B cell (primary cell): ENCODE results near the gene AGFG2. TPM values are rescaled to one million over a fixed set of nuclear protein-coding genes. Genes with fewer than 3 reads are reported as not detected.

Source experiments
- ATAC-seq: fragments of 200-7000 bp; cut with Tn5 transposase; one replicate; pipeline ENCODE4 v1.10.0; 2021; ENCODE audit warnings: low read depth, mild to moderate bottlenecking, moderate number of reproducible peaks, moderate library complexity
- CTCF ChIA-PET: fragments of 350-600 bp; sonication (Branson Sonifier 250); formaldehyde crosslinking; loops from one replicate; lab custom pipeline; 2021; ENCODE audit warnings: antibody characterized with exemption, inconsistent platforms; lab: Charles Lee
- POLR2A ChIA-PET: fragments of 350-600 bp; sonication (Branson Sonifier 250); formaldehyde crosslinking; loops from one replicate; lab custom pipeline; 2021; ENCODE audit warnings: antibody characterized with exemption; lab: Charles Lee
- DNase-seq: peaks from one replicate; pipeline ENCODE4 v3.0.0; 2013
- H2AFZ ChIP-seq: 2 replicates; pipeline ENCODE4 v1.6.1; 2012; ENCODE audit warnings: mild to moderate bottlenecking, low read depth, low read length; ENCODE audit not compliant: insufficient read depth, poor library complexity, severe bottlenecking
- H3K27ac ChIP-seq, 2 donors: 1 replicate in 1 of 2; 2 replicates in 1 of 2; pipeline ENCODE4 v1.5.1; 2012 to 2013; ENCODE audit warnings: low read length in 2 of 2, mild to moderate bottlenecking in 2 of 2, moderate library complexity in 1 of 2
- H3K27me3 ChIP-seq, 4 experiments: fragments of 200-600 bp in 1 of 4; sonication (generic) in 1 of 4; replicated peaks in 1 of 4; 1 replicate in 2 of 4; 2 replicates in 2 of 4; pipeline versions ENCODE4 v1.6.1 to v1.7.0; 2013 to 2016; ENCODE audit warnings: low read length in 3 of 4, mild to moderate bottlenecking in 2 of 4, mixed read lengths in 1 of 4, moderate library complexity in 1 of 4; ENCODE audit not compliant: insufficient read depth in 4 of 4, control insufficient read depth in 3 of 4; ENCODE audit errors: control extremely low read depth in 1 of 4
- H3K36me3 ChIP-seq, 2 experiments: replicated peaks in 1 of 2; 1 replicate in 1 of 2; 2 replicates in 1 of 2; pipeline versions ENCODE4 v1.6.1 to v1.7.1; 2013; ENCODE audit warnings: low read length in 1 of 2; ENCODE audit not compliant: insufficient read depth in 2 of 2, control insufficient read depth in 1 of 2; ENCODE audit errors: control extremely low read depth in 1 of 2, extremely low read depth in 1 of 2
- H3K4me1 ChIP-seq, 2 donors: fragments of 200-600 bp in 1 of 2; sonication (generic) in 1 of 2; 1 replicate in 1 of 2; 2 replicates in 1 of 2; pipeline versions ENCODE4 v1.5.1 to v1.6.1; 2013 to 2017; ENCODE audit warnings: low read length in 2 of 2; ENCODE audit not compliant: control insufficient read depth in 2 of 2, insufficient read depth in 2 of 2
- H3K4me2 ChIP-seq: replicated peaks from 2 replicates; pipeline ENCODE3; 2012; ENCODE audit warnings: mild to moderate bottlenecking, low read depth, low read length; ENCODE audit not compliant: poor library complexity, severe bottlenecking
- H3K4me3 ChIP-seq, 5 experiments: fragments of 200-600 bp in 1 of 5; sonication (generic) in 1 of 5; 1 replicate in 3 of 5; 2 replicates in 2 of 5; pipeline versions ENCODE4 v1.5.1 to v1.7.0; 2011 to 2016; ENCODE audit warnings: low read length in 4 of 5, mild to moderate bottlenecking in 4 of 5, low read depth in 2 of 5, control low read depth in 1 of 5, moderate library complexity in 1 of 5; ENCODE audit not compliant: insufficient read depth in 1 of 5; ENCODE audit errors: control extremely low read depth in 1 of 5, extremely low read depth in 1 of 5
- H3K79me2 ChIP-seq: fragments of 200-600 bp; sonication (generic); one replicate; pipeline ENCODE4 v1.6.0; 2016; ENCODE audit warnings: low read length; ENCODE audit not compliant: control insufficient read depth, insufficient read depth
- H3K9ac ChIP-seq: fragments of 200-600 bp; sonication (generic); 2 replicates; pipeline ENCODE4 v1.6.1; 2017; ENCODE audit warnings: mild to moderate bottlenecking, low read length, moderate library complexity
- H3K9me3 ChIP-seq, 3 donors: one replicate each; pipeline versions ENCODE4 v1.6.1 to v1.7.1; 2013; ENCODE audit warnings: low read length in 2 of 3; ENCODE audit not compliant: control insufficient read depth in 2 of 3, insufficient read depth in 1 of 3; ENCODE audit errors: control extremely low read depth in 1 of 3
- H4K20me1 ChIP-seq: 2 replicates; pipeline ENCODE4 v1.6.0; 2012; ENCODE audit warnings: mild to moderate bottlenecking, low read length; ENCODE audit not compliant: insufficient read depth, control insufficient read depth, poor library complexity, severe bottlenecking
- H3K27ac Mint-ChIP-seq: one replicate; pipeline ENCODE4 v1.8.0; 2021; ENCODE audit warnings: mixed read lengths
- H3K27me3 Mint-ChIP-seq: one replicate; pipeline ENCODE4 v1.8.0; 2021; ENCODE audit warnings: mixed read lengths
- H3K4me1 Mint-ChIP-seq: one replicate; pipeline ENCODE4 v1.8.0; 2021; ENCODE audit warnings: mixed read lengths
- H3K4me3 Mint-ChIP-seq: one replicate; pipeline ENCODE4 v1.8.0; 2021; ENCODE audit warnings: mixed read lengths
- H3K9me3 Mint-ChIP-seq: one replicate; pipeline ENCODE4 v1.8.0; 2022; ENCODE audit warnings: mixed read lengths; ENCODE audit not compliant: insufficient read depth
- EZH2 ChIP-seq: IDR thresholded peaks from 2 replicates; pipeline ENCODE4 v1.6.1; 2012; ENCODE audit warnings: borderline replicate concordance, low read depth, mild to moderate bottlenecking, moderate library complexity, low read length; ENCODE audit not compliant: insufficient read depth, poor library complexity, severe bottlenecking
- WGBS: methylation state at CpG from one replicate; pipeline ENCODE4 v1.1.5; 2013; ENCODE audit warnings: missing lambda C conversion rate; ENCODE audit not compliant: insufficient coverage; 5-methylcytosine and 5-hydroxymethylcytosine counted together
- intact Hi-C: fragments of 100-400 bp; cut with micrococcal nuclease; formaldehyde crosslinking; loops from one replicate; pipeline ENCODE4 v1.10.0; 2022
- polyA plus RNA-seq: library from polyadenylated mRNA; depleted of rRNA; stranded (reverse); fragments of >200 nt; gene quantifications from 2 replicates; pipeline ENCODE4 v1.2.3, GENCODE V29; 2012
- total RNA-seq, 2 donors: library from RNA; stranded (reverse); fragments of 120-200 nt in 1 of 2; gene quantifications; 1 replicate in 1 of 2; 2 replicates in 1 of 2; pipeline versions ENCODE4 v1.2.3 to v1.2.4, GENCODE V29; 2013 to 2022
- TF ChIP-seq, protein P1 (sequence below): fragments of 200-600 bp; IDR thresholded peaks from one replicate; pipeline ENCODE4 v1.8.0; 2022; ENCODE audit warnings: antibody characterized with exemption, mild to moderate bottlenecking

AGFG2 gene
- total and polyA plus RNA-seq, 2 donors (not counting 1 experiment from before 2014, with no cell fraction given), result 11.0 TPM

DNA sequence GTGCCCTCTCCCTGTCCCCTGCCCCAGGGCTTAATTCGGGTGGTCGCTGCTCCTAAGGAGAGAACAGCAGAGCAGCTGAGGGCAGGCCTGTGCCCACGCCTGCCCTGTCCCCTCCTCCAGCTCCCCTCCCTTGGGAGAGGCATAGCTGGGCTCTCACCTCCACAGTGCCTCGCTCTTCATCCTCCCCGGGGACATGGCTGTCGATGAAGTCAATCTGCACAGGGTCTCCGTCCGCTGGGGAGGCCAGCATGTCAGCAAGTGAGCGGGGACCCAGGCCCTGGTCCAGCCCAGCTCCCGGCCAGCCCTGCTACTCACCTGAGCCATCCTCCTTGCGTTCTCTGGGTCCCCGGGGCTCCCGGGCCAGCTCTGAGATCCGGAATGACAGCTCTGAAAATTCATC is 38.5 kb downstream of the AGFG2 start:
- WGBS, result 92% methylated on average over 10 of the region's 14 CpGs
- H3K27me3 Mint-ChIP-seq, result no peaks in the 10 kb centered on the region

More for the DNA sequence above, 38.5 kb downstream of the AGFG2 start:
- H3K27ac ChIP-seq, result no peak overlapping the region
- H3K36me3 ChIP-seq, result peaks cover 0 to 83% of the 10 kb centered on the region in 2 experiments
- TF ChIP-seq EZH2, result no peak
- TF ChIP-seq, protein P1, sequence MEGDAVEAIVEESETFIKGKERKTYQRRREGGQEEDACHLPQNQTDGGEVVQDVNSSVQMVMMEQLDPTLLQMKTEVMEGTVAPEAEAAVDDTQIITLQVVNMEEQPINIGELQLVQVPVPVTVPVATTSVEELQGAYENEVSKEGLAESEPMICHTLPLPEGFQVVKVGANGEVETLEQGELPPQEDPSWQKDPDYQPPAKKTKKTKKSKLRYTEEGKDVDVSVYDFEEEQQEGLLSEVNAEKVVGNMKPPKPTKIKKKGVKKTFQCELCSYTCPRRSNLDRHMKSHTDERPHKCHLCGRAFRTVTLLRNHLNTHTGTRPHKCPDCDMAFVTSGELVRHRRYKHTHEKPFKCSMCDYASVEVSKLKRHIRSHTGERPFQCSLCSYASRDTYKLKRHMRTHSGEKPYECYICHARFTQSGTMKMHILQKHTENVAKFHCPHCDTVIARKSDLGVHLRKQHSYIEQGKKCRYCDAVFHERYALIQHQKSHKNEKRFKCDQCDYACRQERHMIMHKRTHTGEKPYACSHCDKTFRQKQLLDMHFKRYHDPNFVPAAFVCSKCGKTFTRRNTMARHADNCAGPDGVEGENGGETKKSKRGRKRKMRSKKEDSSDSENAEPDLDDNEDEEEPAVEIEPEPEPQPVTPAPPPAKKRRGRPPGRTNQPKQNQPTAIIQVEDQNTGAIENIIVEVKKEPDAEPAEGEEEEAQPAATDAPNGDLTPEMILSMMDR, result no peak
- H3K4me1 Mint-ChIP-seq, result peaks cover 8% of the 10 kb centered on the region
- no peak overlapping the region for H2AFZ ChIP-seq
- ATAC-seq (no peak), DNase-seq (no peak)
- H3K4me3 ChIP-seq, result no peak overlapping the region
- no peak overlapping the region for H3K4me2 ChIP-seq
- intact Hi-C loops, result no loop called here
- peaks cover 50% of the 10 kb centered on the region for H3K79me2 ChIP-seq
- no peaks in the 10 kb centered on the region for H3K9me3 ChIP-seq
- H3K4me3 Mint-ChIP-seq, result no peak overlapping the region
- no peak overlapping the region for H3K27ac Mint-ChIP-seq
- ChIA-PET CTCF (interaction anchor here (1.4 kb wide), 1 partner anchor 16 kb away, joined by 3 read pairs; no protein-coding TSS in a partner anchor), POLR2A (interaction anchor here (0.7 kb wide), 1 partner anchor 55 kb away, joined by 7 read pairs; no protein-coding TSS in a partner anchor)
- no peak overlapping the region for H3K9ac ChIP-seq
- H3K9me3 Mint-ChIP-seq, result no peaks in the 10 kb centered on the region
- H3K27me3 ChIP-seq, result no peaks in the 10 kb centered on the region
- H4K20me1 ChIP-seq, result peaks cover 93% of the 10 kb centered on the region
- peaks cover 3 to 6% of the 10 kb centered on the region in 2 donors for H3K4me1 ChIP-seq
